Skeletal muscle tissue (tissue), 4 donors: ENCODE measurements around the gene OLA1. TPM values are rescaled to one million over a fixed set of nuclear protein-coding genes. Genes with fewer than 3 reads are reported as not detected.

Source experiments
- H3K27ac ChIP-seq: one replicate; pipeline ENCODE4 v1.7.0; 2013; ENCODE audit warnings: mild to moderate bottlenecking, low read depth, low read length, inconsistent platforms
- H3K27me3 ChIP-seq, 3 donors: one replicate each; pipeline ENCODE4 v1.7.0; 2013; ENCODE audit warnings: low read length in 3 of 3; ENCODE audit not compliant: control insufficient read depth in 3 of 3, insufficient read depth in 3 of 3
- H3K36me3 ChIP-seq, 3 donors: one replicate each; pipeline ENCODE4 v1.7.0; 2013; ENCODE audit warnings: low read length in 3 of 3; ENCODE audit not compliant: control insufficient read depth in 3 of 3, insufficient read depth in 3 of 3
- H3K4me1 ChIP-seq, 3 donors: one replicate each; pipeline ENCODE4 v1.7.0; 2013; ENCODE audit warnings: low read length in 3 of 3, mild to moderate bottlenecking in 3 of 3; ENCODE audit not compliant: control insufficient read depth in 3 of 3, insufficient read depth in 3 of 3
- H3K4me3 ChIP-seq, 3 donors: one replicate each; pipeline ENCODE4 v1.7.0; 2013; ENCODE audit warnings: low read length in 3 of 3
- H3K9ac ChIP-seq, 3 donors: one replicate each; pipeline ENCODE4 v1.7.0; 2013; ENCODE audit warnings: low read length in 3 of 3, mild to moderate bottlenecking in 3 of 3, moderate library complexity in 2 of 3, low read depth in 1 of 3
- H3K9me3 ChIP-seq, 3 donors: one replicate each; pipeline ENCODE4 v1.7.0; 2013; ENCODE audit warnings: low read length in 3 of 3; ENCODE audit not compliant: control insufficient read depth in 3 of 3
- total RNA-seq: library from RNA; depleted of rRNA; stranded (reverse); fragments of >200 nt; gene quantifications from one replicate; pipeline ENCODE4 v1.2.3, GENCODE V29; 2014
- donor health status: Osteomylitis.

Gene OLA1
- total RNA-seq, 1 donor from 2014 or later = 90.3 TPM

DNA sequence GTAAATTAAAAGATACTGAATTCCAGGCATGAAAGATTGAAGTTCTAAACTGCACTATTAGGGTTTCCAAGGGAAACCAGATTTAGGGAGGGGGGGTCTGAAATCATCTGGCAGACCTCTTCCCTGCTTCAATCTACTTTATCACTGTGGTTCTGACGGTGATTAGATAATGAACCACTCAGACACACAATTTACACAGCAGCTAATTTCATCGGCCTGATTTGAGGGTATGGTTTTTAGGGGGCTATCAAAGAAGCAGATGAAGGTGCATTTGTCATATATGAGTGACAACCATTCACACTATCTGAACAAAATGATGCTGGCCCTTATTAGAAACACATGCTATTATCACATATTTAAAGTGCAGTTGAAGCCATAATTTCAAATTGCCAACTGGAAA is 106.0 kb downstream of the OLA1 start:
- Histone ChIP-seq H3K36me3 (peaks cover 0 to 2% (median 0%) of the 10 kb centered on the region in 3 donors), H3K4me3 (no peak overlapping the region), H3K27ac (no peak overlapping the region), H3K9ac (no peak overlapping the region), H3K4me1 (no peaks in the 10 kb centered on the region), H3K9me3 (no peaks in the 10 kb centered on the region), H3K27me3 (no peaks in the 10 kb centered on the region)

DNA sequence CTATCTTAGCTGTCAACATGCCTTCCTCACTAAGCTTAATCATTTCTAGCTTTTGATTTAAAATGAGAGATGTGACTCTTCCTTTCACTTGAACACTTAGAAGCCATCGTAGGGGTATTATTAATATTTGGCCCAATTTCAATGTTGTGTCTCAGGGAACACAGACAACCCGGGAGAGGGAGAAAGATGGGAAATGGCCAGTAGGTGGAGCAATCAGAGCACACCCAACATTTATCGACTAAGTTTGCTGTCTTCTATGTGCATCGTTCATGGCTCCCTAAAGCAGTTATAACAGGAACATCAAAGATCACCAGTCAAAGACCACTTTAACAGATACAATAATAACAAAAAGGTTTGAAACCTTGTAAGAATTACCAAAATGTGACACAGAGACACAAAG is 110.2 kb downstream of the OLA1 start:
- Histone ChIP-seq H3K27me3 (no peaks in the 10 kb centered on the region), H3K4me1 (no peaks in the 10 kb centered on the region), H3K36me3 (peaks cover 0 to 6% (median 2%) of the 10 kb centered on the region in 3 donors), H3K4me3 (no peak overlapping the region), H3K9ac (no peak overlapping the region), H3K9me3 (no peaks in the 10 kb centered on the region), H3K27ac (no peak overlapping the region)

DNA sequence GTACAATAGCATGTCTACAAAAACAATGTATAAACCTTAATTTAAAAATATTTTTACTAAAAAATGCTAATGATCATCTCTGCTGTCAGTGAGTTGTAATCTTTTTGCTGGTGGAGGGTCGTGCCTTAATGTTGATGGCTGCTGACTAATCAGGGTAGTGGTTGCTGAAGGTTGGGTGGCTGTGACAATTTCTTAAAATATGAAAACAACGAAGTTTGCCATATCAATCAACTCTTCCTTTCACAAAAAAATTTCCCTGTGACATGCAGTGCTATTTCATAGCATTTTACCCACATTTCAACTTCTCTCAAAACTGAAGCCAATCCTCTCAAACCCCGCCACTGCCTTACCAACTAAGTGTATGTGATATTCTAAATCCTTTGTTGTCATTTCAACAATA is 112.4 kb downstream of the OLA1 start:
- Histone ChIP-seq H3K4me1 (no peaks in the 10 kb centered on the region), H3K9me3 (no peaks in the 10 kb centered on the region), H3K36me3 (peaks cover 0 to 6% (median 2%) of the 10 kb centered on the region in 3 donors), H3K4me3 (no peak overlapping the region), H3K27ac (no peak overlapping the region), H3K27me3 (no peaks in the 10 kb centered on the region), H3K9ac (no peak overlapping the region)

DNA sequence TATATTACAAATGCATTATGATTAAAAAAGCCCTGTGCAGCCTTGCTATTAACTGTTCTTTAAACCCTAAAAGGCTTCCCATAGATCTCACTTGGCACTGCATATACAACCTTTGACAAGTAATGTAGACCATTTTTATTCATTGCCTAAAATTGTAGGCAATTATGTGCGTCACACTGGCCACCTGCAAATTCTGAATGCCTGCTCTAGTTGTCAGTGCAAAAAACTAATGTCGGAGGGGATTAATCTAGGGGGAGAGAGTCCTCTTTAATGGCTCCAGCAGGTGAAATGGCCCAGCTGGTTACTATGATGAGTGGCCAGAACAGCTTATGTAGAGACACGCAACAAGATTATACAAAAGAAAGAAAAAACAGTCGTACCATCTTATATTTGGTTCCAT is 123.2 kb downstream of the OLA1 start:
- Histone ChIP-seq H3K36me3 (no peaks in the 10 kb centered on the region), H3K27me3 (no peaks in the 10 kb centered on the region), H3K9ac (no peak overlapping the region), H3K27ac (no peak overlapping the region), H3K4me1 (no peaks in the 10 kb centered on the region), H3K9me3 (no peaks in the 10 kb centered on the region), H3K4me3 (no peak overlapping the region)

DNA sequence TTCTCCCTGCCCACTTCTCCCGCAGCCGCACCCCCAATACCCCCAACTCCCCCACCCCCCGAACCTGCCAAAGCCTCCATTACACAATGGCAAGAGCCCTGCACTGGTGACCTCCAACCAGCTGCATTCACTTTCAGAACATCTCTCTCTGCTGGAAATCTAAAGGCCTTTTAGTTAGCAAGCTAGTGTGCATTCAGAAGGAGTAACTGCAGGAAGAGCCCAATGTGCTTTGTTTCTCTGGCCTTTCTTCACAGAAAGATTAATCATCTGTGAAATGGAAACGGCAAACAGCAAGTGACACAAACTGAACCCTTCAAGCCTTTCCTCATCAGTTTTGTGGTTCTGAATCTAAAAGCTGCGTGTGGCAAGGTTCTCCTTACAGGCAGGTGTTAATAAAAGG is 124.2 kb downstream of the OLA1 start:
- H3K27me3 ChIP-seq = no peaks in the 10 kb centered on the region
- H3K4me1 ChIP-seq = no peaks in the 10 kb centered on the region
- no peak overlapping the region for H3K4me3 ChIP-seq
- no peaks in the 10 kb centered on the region for H3K36me3 ChIP-seq
- H3K9ac ChIP-seq = no peak overlapping the region
- H3K9me3 ChIP-seq = no peaks in the 10 kb centered on the region
- no peak overlapping the region for H3K27ac ChIP-seq

DNA sequence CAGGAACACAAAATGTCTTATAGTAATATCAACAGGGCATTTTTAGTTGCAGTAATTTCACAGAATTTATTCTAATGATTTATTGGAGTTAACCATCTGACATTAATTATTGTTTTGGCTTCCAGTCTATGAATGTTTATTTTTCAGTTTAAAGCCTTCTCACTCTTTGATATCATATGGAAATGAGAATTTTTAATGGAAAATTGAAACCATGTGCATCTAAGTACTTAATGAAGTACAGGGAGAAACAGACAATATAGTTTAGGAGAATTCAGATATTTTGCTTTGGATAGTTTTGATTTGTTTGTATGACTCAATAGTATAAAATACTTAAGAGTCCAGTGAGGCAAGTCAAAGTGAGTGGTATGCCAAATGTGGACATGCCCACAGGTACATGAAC is 126.1 kb downstream of the OLA1 start:
- no peak overlapping the region for H3K9ac ChIP-seq
- no peak overlapping the region for H3K4me3 ChIP-seq
- no peaks in the 10 kb centered on the region for H3K9me3 ChIP-seq
- H3K27ac ChIP-seq = no peak overlapping the region
- no peaks in the 10 kb centered on the region for H3K4me1 ChIP-seq
- H3K36me3 ChIP-seq = no peaks in the 10 kb centered on the region
- no peaks in the 10 kb centered on the region for H3K27me3 ChIP-seq

DNA sequence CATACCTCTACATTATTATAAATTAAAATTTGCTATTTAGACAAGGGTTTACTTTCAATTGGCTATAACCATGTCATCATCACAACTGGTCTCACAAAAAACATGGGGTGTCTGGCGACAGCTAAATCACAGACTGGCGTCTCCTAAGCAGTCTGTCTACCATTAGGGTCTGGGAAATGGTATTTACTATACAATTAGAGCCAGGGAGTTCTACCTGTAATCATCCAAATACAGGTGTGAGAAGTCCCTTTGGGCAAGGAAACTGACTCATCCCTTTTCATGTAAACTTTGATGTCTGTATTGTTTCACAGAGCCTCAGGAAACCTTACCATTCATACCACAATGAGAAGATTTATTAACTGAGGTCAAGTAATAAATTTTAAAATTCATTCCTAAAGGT is 126.7 kb downstream of the OLA1 start:
- no peaks in the 10 kb centered on the region for H3K27me3 ChIP-seq
- no peaks in the 10 kb centered on the region for H3K4me1 ChIP-seq
- H3K27ac ChIP-seq = no peak overlapping the region
- no peak overlapping the region for H3K9ac ChIP-seq
- no peaks in the 10 kb centered on the region for H3K36me3 ChIP-seq
- no peak overlapping the region for H3K4me3 ChIP-seq
- no peaks in the 10 kb centered on the region for H3K9me3 ChIP-seq

DNA sequence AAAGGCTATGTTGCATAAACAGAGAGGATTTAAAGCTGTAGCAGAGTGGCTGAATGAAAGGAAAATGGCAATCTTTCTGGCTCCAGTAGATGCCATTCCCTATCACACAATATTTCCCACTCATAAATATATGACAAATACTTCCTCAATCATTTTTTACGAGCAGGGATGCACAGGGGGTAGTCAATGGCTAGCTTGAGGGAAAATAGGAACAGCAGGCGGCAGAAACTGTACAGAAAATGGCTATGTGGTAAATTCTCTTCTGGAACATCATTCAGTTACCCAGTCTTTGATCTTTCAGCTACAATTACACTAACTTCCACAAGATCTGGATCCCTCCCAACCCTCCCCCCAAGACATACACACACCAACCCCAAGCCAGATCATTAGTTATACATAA is 127.2 kb downstream of the OLA1 start:
- no peak overlapping the region for H3K9ac ChIP-seq
- no peak overlapping the region for H3K27ac ChIP-seq
- H3K4me3 ChIP-seq = no peak overlapping the region
- no peaks in the 10 kb centered on the region for H3K4me1 ChIP-seq
- no peaks in the 10 kb centered on the region for H3K9me3 ChIP-seq
- H3K36me3 ChIP-seq = no peaks in the 10 kb centered on the region
- H3K27me3 ChIP-seq = no peaks in the 10 kb centered on the region

DNA sequence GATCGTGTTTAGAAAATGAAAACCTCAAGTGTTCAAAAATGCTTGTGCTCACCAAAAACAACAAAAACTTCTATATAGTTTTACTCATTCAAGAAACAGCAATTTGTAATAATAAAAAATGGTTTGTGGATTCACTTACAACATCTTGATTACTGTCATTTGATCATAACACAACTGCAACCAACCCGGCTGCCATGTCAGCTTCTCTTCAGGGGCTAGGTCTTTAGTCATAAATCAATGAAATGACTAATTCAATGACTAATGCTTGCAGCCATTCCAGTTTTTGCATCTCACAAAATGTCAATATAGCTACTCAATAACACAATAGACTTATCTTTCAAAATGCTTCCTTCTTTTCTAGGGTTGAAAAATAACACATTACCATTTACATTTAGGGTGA is 128.0 kb downstream of the OLA1 start:
- Histone ChIP-seq H3K4me1 (no peaks in the 10 kb centered on the region), H3K9me3 (no peaks in the 10 kb centered on the region), H3K27me3 (no peaks in the 10 kb centered on the region), H3K27ac (no peak overlapping the region), H3K4me3 (no peak overlapping the region), H3K36me3 (no peaks in the 10 kb centered on the region), H3K9ac (no peak overlapping the region)

DNA sequence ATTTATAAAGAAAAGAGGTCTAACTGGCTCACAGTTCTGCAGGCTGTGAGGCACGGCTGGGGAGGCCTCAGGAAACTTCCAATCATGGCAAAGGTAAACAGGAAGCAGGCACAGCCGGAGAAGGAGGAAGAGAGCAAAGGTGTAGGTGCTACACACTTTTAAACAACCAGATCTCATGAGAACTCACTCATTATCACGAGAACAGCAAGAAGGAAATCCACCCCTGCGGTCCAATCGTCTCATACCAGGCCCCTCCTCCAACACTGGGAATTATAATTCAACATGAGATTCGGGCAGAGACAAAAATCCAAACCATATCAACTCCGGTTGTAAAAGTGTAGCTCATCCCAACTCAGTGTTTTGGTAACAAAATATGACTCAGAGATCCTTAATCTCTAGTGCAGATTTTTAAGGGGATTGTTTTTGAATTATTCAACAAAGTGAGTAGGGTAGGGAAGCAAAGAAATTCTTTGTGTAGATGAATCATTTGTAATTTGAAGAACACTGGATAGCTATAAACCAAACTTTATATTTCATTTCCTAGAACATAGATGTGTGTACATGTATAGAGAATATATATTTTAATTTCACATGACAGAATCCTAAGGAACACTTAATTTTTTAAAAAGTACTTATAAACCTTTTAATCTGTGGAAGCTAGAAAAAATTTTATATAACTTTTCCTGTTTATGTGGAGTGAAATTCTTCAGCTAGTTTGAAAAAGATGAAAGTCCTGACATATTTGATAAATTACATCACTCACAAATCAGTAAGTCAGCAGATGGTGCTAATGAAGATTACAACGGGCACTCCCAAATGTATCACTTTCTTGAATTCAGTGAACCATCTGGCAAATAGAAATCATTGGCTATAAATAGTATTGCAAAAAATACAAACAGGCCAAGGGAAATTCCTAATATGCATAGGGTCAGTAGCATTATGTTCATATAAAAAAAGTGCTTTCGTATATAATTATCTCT is 130.1 kb downstream of the OLA1 start:
- Histone ChIP-seq H3K4me1 (no peaks in the 10 kb centered on the region), H3K9ac (no peak overlapping the region), H3K4me3 (no peak overlapping the region), H3K36me3 (no peaks in the 10 kb centered on the region), H3K9me3 (no peaks in the 10 kb centered on the region), H3K27me3 (no peaks in the 10 kb centered on the region), H3K27ac (no peak overlapping the region)
